Nephron (organoid): Measurements from ENCODE around the gene ELAC2.

Experiments used
- H3K27ac Mint-ChIP-seq, 3 experiments: 2 replicates each; pipeline ENCODE4 v1.8.0; 2020; ENCODE audit warnings: mixed read lengths in 3 of 3, mild to moderate bottlenecking in 2 of 3, moderate library complexity in 1 of 3
- H3K27me3 Mint-ChIP-seq: 2 replicates; pipeline ENCODE4 v1.8.0; 2021; ENCODE audit warnings: low read depth, mild to moderate bottlenecking, moderate library complexity, mixed read lengths
- H3K36me3 Mint-ChIP-seq: 2 replicates; pipeline ENCODE4 v1.8.0; 2020; ENCODE audit warnings: low read depth, mixed read lengths
- H3K4me1 Mint-ChIP-seq: 2 replicates; pipeline ENCODE4 v1.8.0; 2020; ENCODE audit warnings: mixed read lengths
- H3K4me3 Mint-ChIP-seq, 3 experiments: 2 replicates each; pipeline ENCODE4 v1.8.0; 2020; ENCODE audit warnings: mild to moderate bottlenecking in 3 of 3, mixed read lengths in 3 of 3, moderate library complexity in 2 of 3
- H3K9me3 Mint-ChIP-seq: 2 replicates; pipeline ENCODE4 v1.8.0; 2020; ENCODE audit warnings: mixed read lengths
- CTCF ChIP-seq, 3 experiments: fragments of 200-600 bp; sonication (generic); IDR thresholded peaks; one replicate each; pipeline ENCODE4 v1.5.0; 2021; ENCODE audit warnings: antibody characterized with exemption in 3 of 3; ENCODE audit not compliant: unreplicated experiment in 3 of 3

The ELAC2 gene

GRCh38 chr17:13035420-13035819 is 17.6 kb upstream of the ELAC2 start:
- H3K4me1 Mint-ChIP-seq = peaks cover 2% of the 10 kb centered on the region
- no peak for TF ChIP-seq CTCF (IDR thresholded peaks at IDR 0.05; ENCODE audit: unreplicated experiment in 3 of 3)
- peaks cover 23% of the 10 kb centered on the region for H3K9me3 Mint-ChIP-seq
- H3K27ac Mint-ChIP-seq = no peak overlapping the region
- H3K36me3 Mint-ChIP-seq = peaks cover 11% of the 10 kb centered on the region
- H3K4me3 Mint-ChIP-seq = no peak overlapping the region
- H3K27me3 Mint-ChIP-seq = peaks cover 7% of the 10 kb centered on the region

GRCh38 chr17:13031718-13032350 is 14.0 kb upstream of the ELAC2 start:
- Mint-ChIP-seq H3K4me1 (peaks cover 5% of the 10 kb centered on the region), H3K9me3 (peaks cover 11% of the 10 kb centered on the region), H3K36me3 (peaks cover 8% of the 10 kb centered on the region), H3K4me3 (no peak overlapping the region), H3K27ac (no peak overlapping the region), H3K27me3 (peaks cover 7% of the 10 kb centered on the region)
- TF ChIP-seq CTCF (IDR thresholded peaks at IDR 0.05; ENCODE audit: unreplicated experiment in 3 of 3) = peak; percentile 68 to 80 (median 73)

- H3K27me3 Mint-ChIP-seq = peaks cover 7% of the 10 kb centered on the region
- H3K4me3 Mint-ChIP-seq = no peak overlapping the region
- TF ChIP-seq CTCF (IDR thresholded peaks at IDR 0.05; ENCODE audit: unreplicated experiment in 3 of 3) = peak; percentile 76 to 79 (median 78)
- H3K9me3 Mint-ChIP-seq = peaks cover 3% of the 10 kb centered on the region
- H3K27ac Mint-ChIP-seq = no peak overlapping the region
- no peaks in the 10 kb centered on the region for H3K36me3 Mint-ChIP-seq
- H3K4me1 Mint-ChIP-seq = peaks cover 5% of the 10 kb centered on the region
Observed at GRCh38 chr17:13030459-13031300, 12.9 kb upstream of the ELAC2 start.

GRCh38 chr17:13030056-13030455 is 12.2 kb upstream of the ELAC2 start:
- Mint-ChIP-seq H3K4me3 (no peak overlapping the region), H3K36me3 (no peaks in the 10 kb centered on the region), H3K4me1 (peaks cover 5% of the 10 kb centered on the region), H3K27ac (no peak overlapping the region), H3K27me3 (peaks cover 7% of the 10 kb centered on the region), H3K9me3 (no peaks in the 10 kb centered on the region)
- no peak for TF ChIP-seq CTCF (IDR thresholded peaks at IDR 0.05; ENCODE audit: unreplicated experiment in 3 of 3)

- Mint-ChIP-seq H3K9me3 (no peaks in the 10 kb centered on the region), H3K27me3 (peaks cover 14% of the 10 kb centered on the region), H3K36me3 (no peaks in the 10 kb centered on the region), H3K4me3 (no peak overlapping the region), H3K4me1 (peaks cover 5% of the 10 kb centered on the region), H3K27ac (no peak overlapping the region)
- no peak for TF ChIP-seq CTCF (IDR thresholded peaks at IDR 0.05; ENCODE audit: unreplicated experiment in 3 of 3)
Observed at GRCh38 chr17:13029340-13029739, 11.5 kb upstream of the ELAC2 start.
